Activated CD4-positive, alpha-beta T cell treated with anti-CD3 and anti-CD28 coated beads, Interleukin-2, amount 10 ng/mL, durations not matched to agents 24 days and 14 days (primary cell): ENCODE results near the gene SCIN. TPM values are rescaled to one million over a fixed set of nuclear protein-coding genes. Genes with fewer than 3 reads are reported as not detected.
"Not testable (repeated sequence)": the region's sequence is repeated elsewhere in the genome, so short reads cannot be mapped to it uniquely, and the experiment has no call there.

Experiments used
- DNase-seq: peaks from one replicate; pipeline ENCODE4 v3.0.0; 2022
- H3K27ac Mint-ChIP-seq: one replicate; pipeline ENCODE4 v1.8.0; 2022; ENCODE audit warnings: mild to moderate bottlenecking, mixed read lengths
- H3K27me3 Mint-ChIP-seq: one replicate; pipeline ENCODE4 v1.8.0; 2022; ENCODE audit warnings: mixed read lengths
- H3K36me3 Mint-ChIP-seq: one replicate; pipeline ENCODE4 v1.8.0; 2022; ENCODE audit warnings: low read depth, mild to moderate bottlenecking, mixed read lengths
- H3K4me1 Mint-ChIP-seq: one replicate; pipeline ENCODE4 v1.8.0; 2021; ENCODE audit warnings: mixed read lengths
- H3K4me3 Mint-ChIP-seq: one replicate; pipeline ENCODE4 v1.8.0; 2022; ENCODE audit warnings: mild to moderate bottlenecking, moderate library complexity, mixed read lengths
- H3K9me3 Mint-ChIP-seq: one replicate; pipeline ENCODE4 v1.8.0; 2021; ENCODE audit warnings: mixed read lengths
- intact Hi-C: fragments of 100-400 bp; cut with micrococcal nuclease; formaldehyde crosslinking; loops from one replicate; pipeline ENCODE4 v1.15.1; 2023
- total RNA-seq: library from RNA; stranded (reverse); gene quantifications from 2 replicates; pipeline ENCODE4 v1.2.3, GENCODE V29; 2022

Gene SCIN
- not detected in 2 replicates for total RNA-seq

DNA sequence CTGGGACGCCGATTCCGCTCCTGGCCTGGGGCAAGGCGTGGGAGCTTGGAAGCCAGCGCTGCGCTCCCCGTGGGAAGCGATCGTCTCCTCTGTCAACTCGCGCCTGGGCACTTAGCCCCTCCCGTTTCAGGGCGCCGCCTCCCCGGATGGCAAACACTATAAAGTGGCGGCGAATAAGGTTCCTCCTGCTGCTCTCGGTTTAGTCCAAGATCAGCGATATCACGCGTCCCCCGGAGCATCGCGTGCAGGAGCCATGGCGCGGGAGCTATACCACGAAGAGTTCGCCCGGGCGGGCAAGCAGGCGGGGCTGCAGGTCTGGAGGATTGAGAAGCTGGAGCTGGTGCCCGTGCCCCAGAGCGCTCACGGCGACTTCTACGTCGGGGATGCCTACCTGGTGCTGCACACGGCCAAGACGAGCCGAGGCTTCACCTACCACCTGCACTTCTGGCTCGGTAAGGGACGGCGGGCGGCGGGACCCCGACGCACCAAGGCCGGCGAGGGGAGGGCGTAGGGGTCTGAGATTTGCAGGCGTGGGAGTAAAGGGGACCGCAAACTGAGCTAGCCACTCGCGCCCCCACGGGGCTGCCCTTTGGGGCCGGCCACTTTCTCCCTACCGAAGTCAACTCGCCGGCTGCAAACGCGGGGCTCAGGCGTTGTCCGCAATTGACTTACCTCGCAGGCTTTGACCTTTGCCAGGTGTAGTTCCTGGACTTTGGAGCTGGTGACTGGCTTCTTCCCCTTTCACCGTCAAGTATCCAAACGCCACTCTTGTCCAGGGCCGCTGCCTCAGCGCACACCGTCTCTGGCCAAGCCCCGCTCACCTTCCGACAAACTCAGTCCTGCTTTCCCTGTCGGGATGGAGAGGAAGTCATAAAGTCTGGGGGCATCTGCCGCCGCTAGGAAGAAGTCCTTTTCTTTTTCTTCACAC is at the start of gene SCIN:
Gene SCIN (plus strand): TSS at position 187 of the 928 bp plus-strand sequence. CDS start 67 bp downstream, at position 254.
- no peak within 1 kb of the TSS for H3K27ac Mint-ChIP-seq
- intact Hi-C loops: no loop called here
- H3K27me3 Mint-ChIP-seq: peaks cover 51% of the 10 kb centered on the region
- no peaks in the 10 kb centered on the region for H3K9me3 Mint-ChIP-seq
- peak within 1 kb of the TSS; percentile 84 for H3K4me3 Mint-ChIP-seq
- H3K36me3 Mint-ChIP-seq: peaks cover 1% of the 10 kb centered on the region
- DNase-seq: peak; percentile 78
- peaks cover 23% of the 10 kb centered on the region for H3K4me1 Mint-ChIP-seq

DNA sequence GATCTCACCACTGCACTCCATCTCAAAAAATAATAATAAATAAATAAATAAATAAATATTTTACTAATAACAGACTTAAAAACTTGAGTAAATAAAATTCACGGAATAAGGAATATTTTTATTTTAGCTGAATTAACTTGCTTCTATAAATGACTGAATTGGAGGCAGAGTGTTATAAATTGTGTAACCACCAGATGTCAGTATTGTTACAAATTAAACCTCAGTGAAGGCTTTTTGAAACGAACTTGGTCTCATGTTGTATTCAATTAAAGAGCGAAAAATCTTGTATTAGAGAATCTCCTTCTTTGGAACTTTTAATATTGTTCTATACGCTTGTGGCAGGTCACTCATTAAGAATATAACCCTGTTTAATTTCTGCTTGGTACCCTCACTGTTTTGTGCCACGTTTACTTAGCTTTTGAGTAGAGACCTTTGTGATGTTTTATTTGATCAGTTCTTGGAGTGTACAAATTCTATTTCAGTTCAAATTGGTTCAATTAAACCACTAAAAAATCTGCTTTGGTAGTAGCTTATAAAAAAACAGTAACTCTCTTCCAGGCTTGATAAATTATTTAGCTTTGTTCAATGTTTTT is 45.6 kb upstream of the SCIN start:
- Mint-ChIP-seq H3K27ac (no peak overlapping the region), H3K27me3 (peaks cover 14% of the 10 kb centered on the region), H3K36me3 (no peaks in the 10 kb centered on the region), H3K9me3 (no peaks in the 10 kb centered on the region), H3K4me1 (no peaks in the 10 kb centered on the region), H3K4me3 (no peak overlapping the region)
- intact Hi-C loops: loop anchor here (1.0 to 2.0 kb wide), 2 partner anchors 99 to 738 kb away; no protein-coding TSS in a partner anchor
- no peak for DNase-seq

GRCh38 chr7:12526693-12527092 is 43.8 kb upstream of the SCIN start:
- H3K9me3 Mint-ChIP-seq, H3K36me3 Mint-ChIP-seq, H3K27me3 Mint-ChIP-seq, H3K4me1 Mint-ChIP-seq, H3K4me3 Mint-ChIP-seq, DNase-seq, intact Hi-C loops, H3K27ac Mint-ChIP-seq: not testable (repeated sequence)

- DNase-seq, H3K36me3 Mint-ChIP-seq, H3K27me3 Mint-ChIP-seq, H3K4me3 Mint-ChIP-seq, H3K4me1 Mint-ChIP-seq, H3K9me3 Mint-ChIP-seq, intact Hi-C loops, H3K27ac Mint-ChIP-seq: not testable (repeated sequence)
These were observed 42.9 kb upstream of the SCIN start for GRCh38 chr7:12527670-12528069.

DNA sequence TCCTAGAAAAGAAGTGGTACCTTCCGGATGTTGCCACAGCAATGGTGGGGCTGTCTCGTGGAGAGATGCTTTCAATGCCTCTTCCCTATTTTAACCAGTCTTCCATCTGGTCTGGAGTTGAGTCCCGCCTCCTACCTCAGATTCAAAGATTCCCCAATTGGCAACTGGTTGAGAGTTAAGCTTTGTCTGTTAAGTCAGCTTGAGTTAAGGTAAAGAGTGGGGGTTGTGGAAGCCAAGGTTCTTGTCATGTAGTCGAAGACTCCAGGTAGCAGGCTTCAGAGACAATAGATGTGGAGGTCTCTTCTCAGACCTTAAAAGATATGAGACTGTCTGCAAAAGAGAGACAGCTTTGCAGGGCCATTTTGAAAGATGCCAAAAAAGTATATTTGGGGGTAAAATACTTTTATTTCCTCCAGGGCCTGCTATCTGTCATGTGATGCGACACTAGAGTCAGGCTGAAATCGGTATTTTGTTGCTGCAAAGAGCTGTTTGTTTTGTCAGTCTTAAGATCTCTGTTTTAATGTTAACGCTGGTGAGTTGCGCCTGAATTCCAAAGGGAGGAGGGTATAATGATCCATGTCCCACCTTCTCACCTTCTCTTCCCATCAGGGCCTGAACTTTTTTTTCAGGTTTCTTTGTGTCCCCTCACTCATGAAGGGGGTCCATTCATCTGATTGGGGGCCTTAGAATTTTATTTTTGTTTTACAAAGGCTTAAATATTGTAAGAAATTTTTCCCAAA is 40.4 kb upstream of the SCIN start:
- H3K36me3 Mint-ChIP-seq: no peaks in the 10 kb centered on the region
- H3K4me1 Mint-ChIP-seq: no peaks in the 10 kb centered on the region
- H3K27ac Mint-ChIP-seq: no peak overlapping the region
- H3K9me3 Mint-ChIP-seq: no peaks in the 10 kb centered on the region
- no peak overlapping the region for H3K4me3 Mint-ChIP-seq
- peaks cover 2% of the 10 kb centered on the region for H3K27me3 Mint-ChIP-seq
- intact Hi-C loops: no loop called here
- DNase-seq: no peak

DNA sequence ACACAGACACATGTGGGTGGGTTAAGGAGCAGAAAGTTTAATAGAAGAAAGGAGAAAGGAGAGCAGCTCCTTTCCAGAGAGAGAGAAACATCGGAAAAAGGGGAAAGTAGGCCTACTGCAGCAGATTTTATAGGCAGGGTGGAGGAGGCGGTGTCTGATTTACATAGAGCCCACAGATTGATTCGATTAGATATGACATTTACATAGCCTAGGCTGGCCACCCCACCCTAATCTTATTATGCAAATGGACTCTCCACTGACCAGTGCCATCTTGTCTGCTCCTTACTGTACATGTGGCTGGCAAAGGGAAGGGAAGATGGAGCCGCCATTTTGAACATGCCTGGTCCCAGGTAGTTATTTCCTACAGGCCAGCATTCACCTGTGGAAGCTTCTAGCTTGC is 38.7 kb upstream of the SCIN start:
- intact Hi-C loops: no loop called here
- no peaks in the 10 kb centered on the region for H3K36me3 Mint-ChIP-seq
- no peak overlapping the region for H3K27ac Mint-ChIP-seq
- no peak overlapping the region for H3K4me3 Mint-ChIP-seq
- no peaks in the 10 kb centered on the region for H3K27me3 Mint-ChIP-seq
- H3K9me3 Mint-ChIP-seq: no peaks in the 10 kb centered on the region
- DNase-seq: no peak
- no peaks in the 10 kb centered on the region for H3K4me1 Mint-ChIP-seq

DNA sequence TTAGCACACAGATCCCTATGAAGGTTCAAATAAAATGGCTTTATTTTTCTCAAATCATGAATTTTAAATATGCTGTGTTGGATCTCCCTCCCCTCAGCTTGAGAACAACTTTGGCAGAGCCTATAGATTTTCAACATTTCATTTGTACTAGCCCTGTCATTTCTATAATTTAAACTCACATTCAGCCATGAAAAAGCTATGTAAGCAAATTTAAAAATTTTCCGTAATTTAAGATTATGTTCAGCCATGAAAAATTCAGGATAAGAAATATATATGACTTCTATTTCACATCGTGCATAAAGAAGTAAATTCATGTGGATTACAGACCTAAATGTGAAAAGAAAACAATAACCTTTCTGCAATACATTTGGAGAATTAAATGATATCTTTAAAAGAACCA is 36.5 kb upstream of the SCIN start:
- H3K4me1 Mint-ChIP-seq: no peaks in the 10 kb centered on the region
- H3K27ac Mint-ChIP-seq: no peak overlapping the region

DNA sequence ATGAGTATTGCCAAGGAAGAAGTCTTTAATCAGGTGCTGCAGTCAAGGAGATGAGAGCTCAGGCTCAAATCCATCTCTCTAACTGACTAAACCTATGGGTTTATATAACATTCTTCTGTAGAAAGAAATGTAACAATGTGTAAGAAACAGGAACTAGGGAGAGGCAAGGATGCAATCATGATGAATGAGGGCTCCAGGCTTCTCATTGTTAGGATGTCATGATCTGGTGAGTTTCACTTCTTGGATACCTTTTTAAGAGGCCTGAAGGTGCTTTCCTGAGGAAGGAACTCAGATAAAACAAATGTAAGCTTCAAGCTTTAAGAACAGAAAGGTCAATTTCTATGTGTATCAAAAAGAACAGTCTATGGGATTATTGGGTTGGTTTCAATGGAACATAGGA is 30.8 kb upstream of the SCIN start:
- H3K27me3 Mint-ChIP-seq: no peaks in the 10 kb centered on the region
- H3K4me1 Mint-ChIP-seq: no peaks in the 10 kb centered on the region
- H3K4me3 Mint-ChIP-seq: no peak overlapping the region
- intact Hi-C loops: no loop called here
- no peaks in the 10 kb centered on the region for H3K36me3 Mint-ChIP-seq
- no peak overlapping the region for H3K27ac Mint-ChIP-seq
- DNase-seq: no peak
- no peaks in the 10 kb centered on the region for H3K9me3 Mint-ChIP-seq

More for the DNA sequence above, 36.5 kb upstream of the SCIN start:
- no peak for DNase-seq
- no peaks in the 10 kb centered on the region for H3K9me3 Mint-ChIP-seq
- H3K27me3 Mint-ChIP-seq: no peaks in the 10 kb centered on the region
- no peak overlapping the region for H3K4me3 Mint-ChIP-seq
- no peaks in the 10 kb centered on the region for H3K36me3 Mint-ChIP-seq
- intact Hi-C loops: no loop called here

GRCh38 chr7:12540850-12541249 is 29.7 kb upstream of the SCIN start:
- Mint-ChIP-seq H3K27ac (no peak overlapping the region), H3K9me3 (no peaks in the 10 kb centered on the region), H3K27me3 (no peaks in the 10 kb centered on the region), H3K4me3 (no peak overlapping the region), H3K36me3 (no peaks in the 10 kb centered on the region), H3K4me1 (no peaks in the 10 kb centered on the region)
- DNase-seq: no peak
- intact Hi-C loops: no loop called here

DNA sequence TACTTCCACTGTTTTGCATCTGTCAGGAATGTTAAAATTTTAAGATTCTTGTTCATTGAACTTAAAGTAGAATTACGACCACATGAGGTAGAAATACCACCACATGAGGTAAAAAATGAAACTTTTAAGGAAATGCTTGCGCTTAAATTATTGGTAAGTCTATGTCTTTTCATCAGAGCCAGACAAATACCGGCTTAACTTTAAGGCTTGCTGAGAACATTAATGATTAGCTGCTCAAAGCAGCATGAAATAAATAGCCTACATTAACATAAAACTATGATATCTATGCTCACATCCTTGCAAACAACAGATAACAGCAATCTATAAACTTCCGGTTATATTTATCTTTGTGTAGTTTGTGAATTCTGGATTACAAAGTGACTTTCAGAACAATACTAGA is 26.9 kb upstream of the SCIN start:
- Mint-ChIP-seq H3K27ac (no peak overlapping the region), H3K9me3 (no peaks in the 10 kb centered on the region), H3K27me3 (no peaks in the 10 kb centered on the region), H3K4me1 (no peaks in the 10 kb centered on the region), H3K36me3 (no peaks in the 10 kb centered on the region), H3K4me3 (no peak overlapping the region)
- intact Hi-C loops: no loop called here
- no peak for DNase-seq

- DNase-seq: no peak
- Mint-ChIP-seq H3K4me1 (no peaks in the 10 kb centered on the region), H3K4me3 (no peak overlapping the region), H3K27me3 (no peaks in the 10 kb centered on the region), H3K27ac (no peak overlapping the region), H3K9me3 (no peaks in the 10 kb centered on the region), H3K36me3 (no peaks in the 10 kb centered on the region)
- intact Hi-C loops: no loop called here
These were observed 21.4 kb upstream of the SCIN start for GRCh38 chr7:12549106-12549505.

GRCh38 chr7:12550956-12551355 is 19.6 kb upstream of the SCIN start:
- no peak for DNase-seq
- no peaks in the 10 kb centered on the region for H3K9me3 Mint-ChIP-seq
- H3K27me3 Mint-ChIP-seq: no peaks in the 10 kb centered on the region
- no peaks in the 10 kb centered on the region for H3K4me1 Mint-ChIP-seq
- H3K27ac Mint-ChIP-seq: no peak overlapping the region
- intact Hi-C loops: no loop called here
- H3K36me3 Mint-ChIP-seq: no peaks in the 10 kb centered on the region
- no peak overlapping the region for H3K4me3 Mint-ChIP-seq

GRCh38 chr7:12552876-12553275 is 17.6 kb upstream of the SCIN start:
- no peaks in the 10 kb centered on the region for H3K27me3 Mint-ChIP-seq
- intact Hi-C loops: no loop called here
- no peak overlapping the region for H3K27ac Mint-ChIP-seq
- H3K4me1 Mint-ChIP-seq: no peaks in the 10 kb centered on the region
- no peak overlapping the region for H3K4me3 Mint-ChIP-seq
- no peaks in the 10 kb centered on the region for H3K36me3 Mint-ChIP-seq
- no peak for DNase-seq
- H3K9me3 Mint-ChIP-seq: no peaks in the 10 kb centered on the region

- no peak overlapping the region for H3K27ac Mint-ChIP-seq
- no peaks in the 10 kb centered on the region for H3K36me3 Mint-ChIP-seq
- no peak for DNase-seq
- H3K9me3 Mint-ChIP-seq: no peaks in the 10 kb centered on the region
- H3K4me1 Mint-ChIP-seq: no peaks in the 10 kb centered on the region
- intact Hi-C loops: no loop called here
- no peak overlapping the region for H3K4me3 Mint-ChIP-seq
- H3K27me3 Mint-ChIP-seq: no peaks in the 10 kb centered on the region
These were observed 17.1 kb upstream of the SCIN start for GRCh38 chr7:12553416-12553815.
